ENCODE measurements around the gene GABPB2. TPM values are rescaled to one million over a fixed set of nuclear protein-coding genes. Genes with fewer than 3 reads are reported as not detected.

Gene GABPB2
- total RNA-seq, 2 experiments from 2014 or later = 17.9 to 19.1 TPM

DNA sequence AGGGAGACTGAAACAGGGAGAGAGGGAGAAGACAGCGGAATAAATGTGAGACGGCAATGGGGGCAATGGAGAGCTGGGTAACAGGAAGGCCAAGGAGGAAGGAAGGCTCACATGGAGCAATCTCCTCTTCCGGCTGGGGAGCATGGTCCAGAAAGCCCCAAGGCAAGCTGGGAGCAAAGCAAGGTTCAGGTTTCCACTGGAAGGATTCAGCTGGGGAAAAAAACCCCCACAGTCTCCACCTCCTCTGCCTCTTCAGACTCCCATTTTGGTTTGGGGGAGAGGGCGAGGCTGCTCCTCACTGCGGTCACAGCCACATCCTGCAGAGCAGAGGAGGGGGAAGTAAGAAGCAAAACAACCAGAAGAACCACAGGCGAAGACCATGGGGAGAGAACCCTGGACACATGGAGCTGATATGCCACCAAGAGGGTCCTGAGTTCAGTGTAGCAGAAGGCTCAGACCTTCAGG lies 86.5 kb downstream of the GABPB2 start:
- Mint-ChIP-seq H3K4me1 (peaks cover 42% of the 10 kb centered on the region), H3K9me3 (peaks cover 2% of the 10 kb centered on the region), H3K36me3 (peaks cover 48% of the 10 kb centered on the region), H3K4me3 (peak overlapping the region; percentile 94), H3K27me3 (no peaks in the 10 kb centered on the region), H3K27ac (peak overlapping the region; percentile 94)
- peak; percentile 72 for DNase-seq

DNA sequence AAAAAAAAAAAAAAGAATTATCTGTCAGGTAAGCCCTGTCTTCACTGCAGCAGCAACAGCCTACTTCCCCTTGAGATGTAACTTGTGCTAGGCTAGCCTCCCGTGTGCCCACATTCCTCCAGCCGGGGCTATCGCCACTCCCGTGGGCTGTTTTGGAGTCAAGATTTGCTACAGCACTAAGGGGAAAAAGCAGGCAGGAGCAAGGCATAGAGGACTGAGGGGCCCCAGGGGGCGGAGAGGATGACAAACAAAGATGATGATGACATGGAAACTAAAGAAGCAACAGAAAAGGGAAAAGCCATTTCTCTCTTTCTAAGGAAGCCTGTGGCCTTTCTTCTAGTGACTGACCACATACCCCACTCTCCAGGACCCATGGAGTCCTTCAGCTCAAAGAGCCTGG lies 87.8 kb downstream of the GABPB2 start:
- DNase-seq = peak; percentile 66
- Mint-ChIP-seq H3K27ac (peak overlapping the region; percentile 94), H3K27me3 (no peaks in the 10 kb centered on the region), H3K9me3 (peaks cover 2% of the 10 kb centered on the region), H3K36me3 (peaks cover 48% of the 10 kb centered on the region), H3K4me3 (peak overlapping the region; percentile 94), H3K4me1 (peaks cover 50% of the 10 kb centered on the region)

DNA sequence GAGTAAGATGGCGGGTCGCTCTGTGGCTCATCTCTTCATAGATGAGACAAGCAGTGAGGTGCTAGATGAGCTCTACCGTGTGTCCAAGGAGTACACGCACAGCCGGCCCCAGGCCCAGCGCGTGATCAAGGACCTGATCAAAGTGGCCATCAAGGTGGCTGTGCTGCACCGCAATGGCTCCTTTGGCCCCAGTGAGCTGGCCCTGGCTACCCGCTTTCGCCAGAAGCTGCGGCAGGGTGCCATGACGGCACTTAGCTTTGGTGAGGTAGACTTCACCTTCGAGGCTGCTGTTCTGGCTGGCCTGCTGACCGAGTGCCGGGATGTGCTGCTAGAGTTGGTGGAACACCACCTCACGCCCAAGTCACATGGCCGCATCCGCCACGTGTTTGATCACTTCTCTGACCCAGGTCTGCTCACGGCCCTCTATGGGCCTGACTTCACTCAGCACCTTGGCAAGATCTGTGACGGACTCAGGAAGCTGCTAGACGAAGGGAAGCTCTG lies 88.2 kb downstream of the GABPB2 start:
- H3K27me3 Mint-ChIP-seq = no peaks in the 10 kb centered on the region
- peaks cover 2% of the 10 kb centered on the region for H3K9me3 Mint-ChIP-seq
- H3K4me1 Mint-ChIP-seq = peaks cover 54% of the 10 kb centered on the region
- peak; percentile 28 for DNase-seq
- peaks cover 48% of the 10 kb centered on the region for H3K36me3 Mint-ChIP-seq
- peak overlapping the region; percentile 94 for H3K27ac Mint-ChIP-seq
- H3K4me3 Mint-ChIP-seq = peak overlapping the region; percentile 94

DNA sequence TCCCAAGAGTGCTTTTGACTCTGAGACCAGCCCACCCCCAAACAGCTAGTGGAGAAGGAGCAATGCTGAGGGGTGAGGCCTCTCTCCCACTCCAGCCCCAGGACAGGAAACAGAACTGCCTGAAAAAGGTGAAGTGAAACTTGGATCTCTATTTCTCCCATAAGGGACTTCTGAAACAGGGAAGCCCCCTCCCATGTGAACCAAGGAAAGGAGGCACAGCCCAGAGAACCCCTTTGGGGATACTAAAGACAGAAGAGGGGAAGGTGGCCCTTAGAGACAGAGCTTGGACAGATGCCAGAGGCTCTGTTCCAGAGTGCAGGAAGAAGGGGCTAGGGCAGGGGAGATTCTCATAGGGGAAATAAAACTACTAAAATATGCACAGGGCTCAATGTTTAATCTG lies 88.8 kb downstream of the GABPB2 start:
- peaks cover 52% of the 10 kb centered on the region for H3K36me3 Mint-ChIP-seq

GRCh38 chr1:151164732-151165280 lies 94.2 kb downstream of the GABPB2 start:
- H3K9me3 Mint-ChIP-seq = no peaks in the 10 kb centered on the region
- peaks cover 62% of the 10 kb centered on the region for H3K4me1 Mint-ChIP-seq
- H3K4me3 Mint-ChIP-seq = peak overlapping the region; percentile 96
- peaks cover 43% of the 10 kb centered on the region for H3K36me3 Mint-ChIP-seq
- DNase-seq = no peak
- no peaks in the 10 kb centered on the region for H3K27me3 Mint-ChIP-seq
- peak overlapping the region; percentile 98 for H3K27ac Mint-ChIP-seq

More for the DNA sequence above, 88.8 kb downstream of the GABPB2 start:
- Mint-ChIP-seq H3K9me3 (peaks cover 2% of the 10 kb centered on the region), H3K27me3 (no peaks in the 10 kb centered on the region), H3K4me1 (peaks cover 59% of the 10 kb centered on the region), H3K4me3 (peak overlapping the region; percentile 54), H3K27ac (peak overlapping the region; percentile 94)
- DNase-seq = no peak

GRCh38 chr1:151165281-151165737 lies 94.7 kb downstream of the GABPB2 start:
- no peaks in the 10 kb centered on the region for H3K27me3 Mint-ChIP-seq
- H3K9me3 Mint-ChIP-seq = no peaks in the 10 kb centered on the region
- no peak for DNase-seq
- peaks cover 60% of the 10 kb centered on the region for H3K4me1 Mint-ChIP-seq
- peak overlapping the region; percentile 98 for H3K27ac Mint-ChIP-seq
- H3K36me3 Mint-ChIP-seq = peaks cover 39% of the 10 kb centered on the region
- peak overlapping the region; percentile 96 for H3K4me3 Mint-ChIP-seq

- peak within 1 kb of the TSS; percentile 98 for H3K27ac Mint-ChIP-seq
- peaks cover 57% of the 10 kb centered on the region for H3K4me1 Mint-ChIP-seq
- H3K27me3 Mint-ChIP-seq = no peaks in the 10 kb centered on the region
- peak; percentile 95 for DNase-seq
- peaks cover 34% of the 10 kb centered on the region for H3K36me3 Mint-ChIP-seq
- H3K4me3 Mint-ChIP-seq = peak within 1 kb of the TSS; percentile 96
- no peaks in the 10 kb centered on the region for H3K9me3 Mint-ChIP-seq
Measured at GRCh38 chr1:151165738-151166504, 95.4 kb downstream of the GABPB2 start, which contains the start of the genes LYSMD1 and SCNM1. Gene LYSMD1, minus strand, starts transcription at chr1:151165902. Its CDS starts 644 bp downstream, at chr1:151165258. Gene SCNM1, plus strand, starts transcription at chr1:151166144. Its CDS starts 9 bp downstream, at chr1:151166153.

DNA sequence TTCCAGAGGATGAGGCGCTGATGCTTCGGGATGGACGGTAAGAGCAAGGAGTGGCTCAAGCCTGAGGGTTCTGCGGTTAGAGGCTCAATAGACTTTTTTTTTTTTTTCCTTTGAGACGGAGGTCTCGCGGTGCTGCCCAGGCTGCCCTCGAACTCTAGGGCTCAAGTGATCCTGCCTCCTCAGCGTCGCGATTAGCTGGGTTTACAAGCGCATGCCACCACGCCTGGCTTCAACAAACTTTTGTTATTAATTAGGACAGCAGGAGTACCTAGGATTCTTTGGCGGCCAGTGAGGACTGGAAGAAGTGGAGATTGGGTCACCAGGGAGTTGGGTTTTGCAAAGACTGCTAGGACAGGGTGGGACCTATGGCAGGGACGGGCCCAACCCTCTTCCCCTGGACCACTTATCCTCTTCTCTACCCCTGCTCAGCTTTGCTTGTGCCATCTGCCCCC lies 96.0 kb downstream of the GABPB2 start:
- Mint-ChIP-seq H3K9me3 (no peaks in the 10 kb centered on the region), H3K27me3 (no peaks in the 10 kb centered on the region), H3K27ac (peak overlapping the region; percentile 98), H3K36me3 (peaks cover 32% of the 10 kb centered on the region), H3K4me1 (peaks cover 53% of the 10 kb centered on the region), H3K4me3 (peak overlapping the region; percentile 96)
- no peak for DNase-seq

DNA sequence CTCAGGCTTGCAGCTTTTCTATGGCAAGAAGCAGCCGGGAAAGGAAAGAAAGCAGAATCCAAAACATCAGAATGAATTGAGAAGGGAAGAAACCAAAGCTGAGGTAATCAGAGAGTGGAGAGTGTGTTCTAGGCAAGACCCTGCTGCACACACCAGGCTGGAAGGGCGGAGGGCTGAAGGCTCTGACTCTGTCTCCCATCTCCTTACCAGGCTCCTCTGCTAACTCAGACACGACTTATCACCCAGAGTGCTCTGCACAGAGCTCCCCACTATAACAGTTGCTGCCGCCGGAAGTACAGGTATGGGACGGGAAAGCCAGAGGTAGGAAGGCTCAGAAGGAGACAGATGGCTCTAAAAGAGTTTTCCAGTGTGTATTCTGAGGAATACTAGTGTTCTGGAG lies 96.6 kb downstream of the GABPB2 start:
- Mint-ChIP-seq H3K9me3 (no peaks in the 10 kb centered on the region), H3K36me3 (peaks cover 27% of the 10 kb centered on the region), H3K4me1 (peaks cover 47% of the 10 kb centered on the region)

DNA sequence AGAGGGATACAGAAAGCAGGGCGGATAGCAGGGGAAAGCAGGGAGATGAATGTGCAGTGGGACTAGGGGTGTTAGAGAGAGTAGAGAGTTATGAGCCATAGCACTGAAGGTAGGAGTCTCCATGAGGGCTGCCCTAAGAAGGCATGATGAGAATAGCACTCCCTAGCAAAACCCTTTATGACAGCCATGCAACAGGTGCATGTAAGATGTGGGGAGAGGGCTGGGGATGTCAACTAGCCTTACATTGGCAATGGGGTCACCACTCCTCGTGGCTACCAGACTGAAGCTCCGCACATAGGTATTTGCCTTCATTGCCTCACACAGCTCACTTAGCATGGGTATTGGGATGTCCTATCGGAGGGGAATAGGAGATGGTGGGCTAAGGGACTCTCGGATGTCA lies 100.6 kb downstream of the GABPB2 start:
- no peak overlapping the region for H3K4me3 Mint-ChIP-seq
- peak overlapping the region; percentile 27 for H3K27ac Mint-ChIP-seq
- peaks cover 15% of the 10 kb centered on the region for H3K36me3 Mint-ChIP-seq
- H3K27me3 Mint-ChIP-seq = no peaks in the 10 kb centered on the region
- no peak for DNase-seq
- peaks cover 15% of the 10 kb centered on the region for H3K4me1 Mint-ChIP-seq
- H3K9me3 Mint-ChIP-seq = no peaks in the 10 kb centered on the region

More for the DNA sequence above, 96.6 kb downstream of the GABPB2 start:
- Mint-ChIP-seq H3K27me3 (no peaks in the 10 kb centered on the region), H3K27ac (peak overlapping the region; percentile 98), H3K4me3 (peak overlapping the region; percentile 96)
- DNase-seq = no peak

Other genes with a start within 250 kb of the GABPB2 start
- gene ARNT, start 194.2 kb upstream of the GABPB2 start, total RNA-seq = 10 to 100 TPM; 38.5 to 39.2 TPM
- not detected for gene CTXND2, start 183.6 kb upstream of the GABPB2 start, total RNA-seq
- gene SETDB1, start 144.4 kb upstream of the GABPB2 start, total RNA-seq = 10 to 100 TPM; 40.4 to 51.1 TPM
- 100 to 1,000 TPM; 160 to 166 TPM for gene CERS2, start 95.9 kb upstream of the GABPB2 start, total RNA-seq
- gene ANXA9, start 88.5 kb upstream of the GABPB2 start, total RNA-seq = not detected
- 10 to 100 TPM in 1 of 2 experiments, 1 to 10 TPM in 1; 9.4 to 11.6 TPM for gene MINDY1, start 63.9 kb upstream of the GABPB2 start, total RNA-seq
- gene PRUNE1, start 62.3 kb upstream of the GABPB2 start, total RNA-seq = 10 to 100 TPM; 13.0 to 14.4 TPM
- under 1 TPM; 0.52 to 0.54 TPM for gene BNIPL, start 34.2 kb upstream of the GABPB2 start, total RNA-seq
- 1 to 10 TPM; 1.1 to 1.2 TPM for gene C1orf56, start 23.0 kb upstream of the GABPB2 start, total RNA-seq
- 100 to 1,000 TPM; 128 TPM for gene CDC42SE1, start 11.1 kb upstream of the GABPB2 start, total RNA-seq
- gene MLLT11, start 10.4 kb upstream of the GABPB2 start, total RNA-seq = 1 to 10 TPM; 4.9 to 5.0 TPM
- gene SEMA6C, start 75.9 kb downstream of the GABPB2 start, total RNA-seq = 1 to 10 TPM; 1.4 to 4.1 TPM
- 10 to 100 TPM; 22.2 to 22.3 TPM for gene TNFAIP8L2, start 85.9 kb downstream of the GABPB2 start, total RNA-seq
- 1 to 10 TPM; 3.5 TPM for gene LYSMD1, start 95.1 kb downstream of the GABPB2 start, total RNA-seq
- gene SCNM1, start 95.4 kb downstream of the GABPB2 start, total RNA-seq = 10 to 100 TPM; 80.9 to 81.9 TPM
- gene TMOD4, start 105.2 kb downstream of the GABPB2 start, total RNA-seq = 1 to 10 TPM; 2.3 to 2.5 TPM
- 10 to 100 TPM; 66.4 to 79.1 TPM for gene VPS72, start 119.4 kb downstream of the GABPB2 start, total RNA-seq
- 10 to 100 TPM; 70.0 to 72.3 TPM for gene PIP5K1A, start 127.8 kb downstream of the GABPB2 start, total RNA-seq
- 100 to 1,000 TPM; 217 to 249 TPM for gene PSMD4, start 184.0 kb downstream of the GABPB2 start, total RNA-seq
- 10 to 100 TPM; 27.0 to 29.9 TPM for gene ZNF687, start 211.5 kb downstream of the GABPB2 start, total RNA-seq

All from activated naive CD8-positive, alpha-beta T cell treated with anti-CD3 and anti-CD28 coated beads for 36 hours (primary cell).